ENCODE data around the gene UGGT1. TPM values are rescaled to one million over a fixed set of nuclear protein-coding genes. Genes with fewer than 3 reads are reported as not detected.

The UGGT1 gene, protein sequence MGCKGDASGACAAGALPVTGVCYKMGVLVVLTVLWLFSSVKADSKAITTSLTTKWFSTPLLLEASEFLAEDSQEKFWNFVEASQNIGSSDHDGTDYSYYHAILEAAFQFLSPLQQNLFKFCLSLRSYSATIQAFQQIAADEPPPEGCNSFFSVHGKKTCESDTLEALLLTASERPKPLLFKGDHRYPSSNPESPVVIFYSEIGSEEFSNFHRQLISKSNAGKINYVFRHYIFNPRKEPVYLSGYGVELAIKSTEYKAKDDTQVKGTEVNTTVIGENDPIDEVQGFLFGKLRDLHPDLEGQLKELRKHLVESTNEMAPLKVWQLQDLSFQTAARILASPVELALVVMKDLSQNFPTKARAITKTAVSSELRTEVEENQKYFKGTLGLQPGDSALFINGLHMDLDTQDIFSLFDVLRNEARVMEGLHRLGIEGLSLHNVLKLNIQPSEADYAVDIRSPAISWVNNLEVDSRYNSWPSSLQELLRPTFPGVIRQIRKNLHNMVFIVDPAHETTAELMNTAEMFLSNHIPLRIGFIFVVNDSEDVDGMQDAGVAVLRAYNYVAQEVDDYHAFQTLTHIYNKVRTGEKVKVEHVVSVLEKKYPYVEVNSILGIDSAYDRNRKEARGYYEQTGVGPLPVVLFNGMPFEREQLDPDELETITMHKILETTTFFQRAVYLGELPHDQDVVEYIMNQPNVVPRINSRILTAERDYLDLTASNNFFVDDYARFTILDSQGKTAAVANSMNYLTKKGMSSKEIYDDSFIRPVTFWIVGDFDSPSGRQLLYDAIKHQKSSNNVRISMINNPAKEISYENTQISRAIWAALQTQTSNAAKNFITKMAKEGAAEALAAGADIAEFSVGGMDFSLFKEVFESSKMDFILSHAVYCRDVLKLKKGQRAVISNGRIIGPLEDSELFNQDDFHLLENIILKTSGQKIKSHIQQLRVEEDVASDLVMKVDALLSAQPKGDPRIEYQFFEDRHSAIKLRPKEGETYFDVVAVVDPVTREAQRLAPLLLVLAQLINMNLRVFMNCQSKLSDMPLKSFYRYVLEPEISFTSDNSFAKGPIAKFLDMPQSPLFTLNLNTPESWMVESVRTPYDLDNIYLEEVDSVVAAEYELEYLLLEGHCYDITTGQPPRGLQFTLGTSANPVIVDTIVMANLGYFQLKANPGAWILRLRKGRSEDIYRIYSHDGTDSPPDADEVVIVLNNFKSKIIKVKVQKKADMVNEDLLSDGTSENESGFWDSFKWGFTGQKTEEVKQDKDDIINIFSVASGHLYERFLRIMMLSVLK (N-terminal part only)
- total RNA-seq (2014; rRNA removed; shearing (Covaris generic)) = 57.3 and 58.6 TPM in 2 replicates

DNA sequence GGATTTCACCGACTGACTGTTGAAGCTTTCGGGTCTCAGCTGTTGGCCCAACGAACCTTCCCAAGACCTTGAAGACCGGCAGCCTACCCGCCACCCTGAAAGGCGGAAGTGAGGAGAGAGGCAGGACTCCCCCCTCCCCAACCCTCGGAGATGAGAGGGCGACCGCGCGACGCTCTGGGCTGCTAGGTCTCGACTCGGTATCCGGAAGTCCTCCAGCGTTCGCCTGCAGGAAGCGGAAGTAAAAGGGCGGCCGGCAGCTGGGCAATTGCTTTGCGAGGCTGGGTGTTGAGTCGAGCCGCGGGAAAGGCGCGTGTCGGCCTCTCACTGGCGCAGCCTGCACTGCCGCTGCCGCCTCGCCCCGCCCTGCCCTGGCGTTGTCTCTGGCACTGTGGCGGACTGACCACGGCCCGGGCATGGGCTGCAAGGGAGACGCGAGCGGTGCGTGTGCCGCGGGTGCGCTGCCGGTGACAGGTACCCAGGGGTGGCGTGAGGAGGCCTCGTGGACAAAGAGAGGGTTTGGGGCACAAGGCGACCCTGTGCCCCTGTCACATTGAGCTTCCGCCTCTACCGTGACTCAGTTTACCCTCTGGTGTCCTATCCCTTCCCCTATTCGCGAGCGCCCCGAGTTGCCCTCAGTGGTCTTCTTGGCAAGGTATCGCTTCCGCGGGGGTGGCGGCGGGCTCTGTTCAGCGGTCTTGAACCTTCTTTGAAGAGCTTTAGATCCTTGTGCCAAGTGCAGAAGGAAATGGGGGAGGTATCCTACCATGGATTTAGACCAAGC is at the start of gene UGGT1:
TSS of gene UGGT1 (plus strand) at position 256 of the 781 bp plus-strand sequence. CDS start at position 414, 158 bp downstream.
- peak; percentile 98 for DNase-seq (ENCODE audit: low read depth)

DNA sequence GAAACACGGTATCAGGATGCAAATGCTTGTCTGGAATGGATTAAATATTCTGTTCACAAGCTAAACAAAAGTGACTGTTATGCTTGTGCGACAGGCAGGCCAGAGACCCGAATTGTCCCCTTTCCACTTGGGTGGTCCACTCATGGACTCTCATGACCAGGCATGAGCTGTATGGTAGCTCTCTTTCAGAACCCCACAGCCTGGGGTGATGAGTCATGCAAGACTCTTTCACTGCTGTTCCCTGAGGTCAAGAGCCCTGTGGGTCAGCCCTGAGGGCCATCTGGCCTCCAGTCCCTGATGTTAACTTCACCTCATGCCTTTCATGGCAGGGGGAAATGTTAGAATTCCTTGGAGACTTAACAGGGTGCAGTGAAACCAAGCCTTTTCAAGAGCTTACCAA is 49.4 kb upstream of the UGGT1 start:
- DNase-seq (ENCODE audit: low read depth) = peak; percentile 6

DNA sequence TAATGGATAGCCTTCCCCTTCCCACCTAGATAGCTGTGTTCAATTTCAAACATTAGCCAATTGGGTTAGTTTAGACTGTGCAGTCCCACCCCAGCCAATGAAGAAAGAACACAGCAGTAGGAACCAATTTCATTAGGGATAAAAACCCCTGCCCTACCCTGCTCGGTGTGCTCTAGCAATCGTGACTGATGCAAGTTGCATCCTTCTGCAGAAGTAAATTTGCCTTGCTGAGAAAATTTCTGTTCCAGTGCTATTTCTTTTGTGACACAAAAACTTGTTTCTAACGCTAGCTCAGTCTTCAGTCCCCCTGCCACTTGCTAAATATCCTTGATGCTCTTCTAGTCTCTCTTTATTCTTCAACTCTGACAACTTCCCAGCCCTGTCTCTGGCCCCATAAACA is 48.0 kb upstream of the UGGT1 start:
- DNase-seq (ENCODE audit: low read depth) = no peak

DNA sequence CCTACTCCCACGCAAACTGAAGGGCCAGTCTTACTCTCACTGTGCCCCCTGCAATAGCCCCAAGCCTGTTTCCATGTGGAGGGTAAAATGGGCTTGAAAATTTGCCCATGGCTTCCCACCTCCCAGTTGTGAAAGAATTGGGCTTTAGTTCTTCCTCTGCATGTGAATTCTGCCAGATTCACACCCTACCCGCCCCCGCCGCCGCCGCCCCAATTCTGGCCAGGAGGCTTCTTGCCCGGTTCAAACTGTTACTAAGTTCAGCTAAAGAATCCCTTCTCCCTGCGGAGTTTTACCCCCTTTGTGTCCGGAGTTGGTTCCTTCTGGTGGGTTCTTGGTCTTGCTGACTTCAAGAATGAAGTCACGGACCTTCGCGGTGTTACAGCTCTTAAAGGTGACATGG is 37.7 kb upstream of the UGGT1 start:
- no peak for DNase-seq (ENCODE audit: low read depth)

DNA sequence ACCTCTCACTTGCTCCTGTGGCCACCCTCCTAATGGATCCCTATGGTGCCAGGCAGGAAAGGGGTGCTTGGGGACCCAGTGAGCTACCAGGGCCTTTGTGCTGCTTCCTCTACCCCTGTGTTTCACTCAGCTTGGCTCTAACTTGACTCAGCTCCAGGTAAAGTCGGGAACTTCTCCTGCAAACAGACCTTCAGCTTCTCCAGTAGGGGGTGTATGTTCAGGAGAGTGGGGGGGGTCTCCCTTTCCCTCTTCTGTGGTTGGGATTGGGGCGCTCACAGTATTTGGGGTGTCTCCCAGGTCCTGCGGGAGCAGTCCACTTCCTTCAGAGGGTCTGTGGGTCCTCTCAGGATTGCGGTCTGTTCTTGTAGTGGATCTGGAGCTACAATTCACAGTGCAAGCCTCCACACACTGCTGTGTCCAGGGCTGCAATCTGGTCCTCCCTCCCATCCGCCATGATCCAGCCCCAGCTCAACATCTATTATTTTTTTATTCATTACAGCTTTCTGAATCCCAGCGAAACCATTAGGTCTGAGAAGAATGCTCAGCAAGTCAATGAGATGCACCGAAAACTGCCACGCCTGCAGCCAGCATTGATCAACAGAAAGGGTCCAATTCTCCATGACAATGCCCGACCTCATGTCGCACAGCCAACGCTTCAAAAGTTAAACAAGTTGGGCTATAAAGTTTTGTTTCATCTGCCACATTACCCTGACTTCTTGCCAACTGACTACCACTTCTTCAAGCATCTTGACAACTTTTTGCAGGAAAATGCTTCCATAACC is 36.7 kb upstream of the UGGT1 start:
- no peak for DNase-seq (ENCODE audit: low read depth)

DNA sequence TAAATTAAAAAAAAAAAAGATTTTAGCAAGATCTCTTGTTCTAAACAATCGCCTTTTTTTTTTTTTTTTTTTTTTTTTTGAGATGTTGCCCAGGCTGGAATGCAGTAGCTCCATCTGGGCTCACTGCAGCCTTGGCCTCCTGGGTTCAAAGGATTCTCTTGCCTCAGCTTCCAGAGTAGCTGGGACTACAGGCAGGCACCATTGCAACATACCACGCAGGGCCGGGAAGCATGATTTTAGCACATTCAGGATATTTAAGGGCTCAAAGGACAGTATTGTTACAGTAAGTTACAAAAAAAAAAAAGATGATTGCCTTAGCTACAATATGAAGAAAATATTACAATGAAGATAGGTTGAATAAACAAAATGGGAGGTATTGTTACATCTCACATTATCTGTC is 33.7 kb upstream of the UGGT1 start:
- DNase-seq (ENCODE audit: low read depth) = no peak

DNA sequence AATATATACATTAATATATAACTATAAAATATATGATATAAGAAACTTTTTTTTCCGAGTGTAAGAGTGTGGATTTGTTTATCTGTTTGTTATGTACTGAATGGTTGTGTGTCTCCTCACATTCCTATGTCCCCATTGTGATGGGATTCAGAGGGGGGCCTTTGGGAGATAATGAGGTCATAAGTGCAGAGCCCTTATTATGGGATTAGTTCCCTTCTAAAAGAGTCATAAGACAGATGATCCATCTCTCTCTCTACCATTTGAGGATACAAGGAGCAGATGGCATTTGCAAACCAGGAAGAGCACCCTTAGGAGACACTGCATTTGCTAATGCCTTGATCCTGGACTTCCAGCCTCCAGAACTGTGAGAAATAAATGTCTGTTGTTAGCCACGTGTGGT is 32.9 kb upstream of the UGGT1 start:
- no peak for DNase-seq (ENCODE audit: low read depth)

DNA sequence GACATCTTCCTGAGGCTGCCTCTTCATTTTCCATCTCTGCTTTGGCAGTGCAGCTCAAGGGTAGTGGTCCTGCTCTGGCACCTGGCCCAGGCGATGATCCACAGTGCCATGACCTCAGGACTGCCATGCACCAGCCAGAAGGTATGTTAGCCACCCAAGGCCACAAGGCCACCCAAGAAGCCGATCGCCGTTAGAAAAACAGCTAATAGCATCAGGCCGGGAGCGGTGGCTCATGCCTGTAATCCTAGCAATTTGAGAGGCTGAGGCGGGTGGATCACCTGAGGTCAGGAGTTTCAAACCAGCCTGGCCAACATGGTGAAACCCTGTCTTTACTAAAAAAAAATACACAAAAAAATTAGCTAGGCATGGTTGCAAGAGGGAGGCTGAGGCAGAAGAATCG is 28.4 kb upstream of the UGGT1 start:
- no peak for DNase-seq (ENCODE audit: low read depth)

DNA sequence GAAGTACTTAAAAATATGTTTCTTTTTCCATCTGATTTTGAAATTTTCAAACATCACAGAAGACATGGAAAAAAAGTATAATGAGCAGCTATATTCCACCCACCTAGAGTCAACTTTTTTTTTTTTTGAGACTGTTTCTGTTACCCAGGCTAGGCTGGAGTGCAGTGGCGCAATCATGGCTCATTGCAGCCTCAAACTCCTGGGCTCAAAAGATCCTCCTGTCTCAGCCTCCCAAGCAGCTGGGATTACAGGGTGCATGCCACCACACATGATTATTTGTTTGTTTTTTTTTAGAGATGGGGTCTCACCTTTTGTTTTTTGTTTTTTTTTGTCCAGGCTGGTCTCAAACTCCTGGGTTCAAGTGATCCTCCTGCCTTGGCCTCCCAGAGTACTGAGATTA is 26.6 kb upstream of the UGGT1 start:
- no peak for DNase-seq (ENCODE audit: low read depth)

DNA sequence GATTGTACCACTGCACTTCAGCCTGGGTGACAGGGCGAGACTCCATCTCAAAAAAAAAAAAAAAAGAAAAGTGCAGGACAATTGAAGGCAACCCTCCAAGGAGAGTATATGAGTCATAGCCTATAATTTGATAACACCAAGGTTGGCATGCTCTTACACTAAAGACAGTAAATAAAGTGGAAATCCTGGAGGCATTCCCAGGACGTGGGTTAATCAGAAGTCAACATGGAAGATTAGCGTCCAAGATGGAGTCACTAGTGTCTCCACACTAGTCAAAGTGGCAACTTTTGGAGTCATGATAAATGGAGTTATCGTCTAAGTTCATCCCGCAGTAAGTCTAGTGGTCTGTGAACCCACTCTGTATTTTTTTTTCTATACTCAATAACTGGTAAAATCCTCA is 21.2 kb upstream of the UGGT1 start:
- peak; percentile 74 for DNase-seq (ENCODE audit: low read depth)

DNA sequence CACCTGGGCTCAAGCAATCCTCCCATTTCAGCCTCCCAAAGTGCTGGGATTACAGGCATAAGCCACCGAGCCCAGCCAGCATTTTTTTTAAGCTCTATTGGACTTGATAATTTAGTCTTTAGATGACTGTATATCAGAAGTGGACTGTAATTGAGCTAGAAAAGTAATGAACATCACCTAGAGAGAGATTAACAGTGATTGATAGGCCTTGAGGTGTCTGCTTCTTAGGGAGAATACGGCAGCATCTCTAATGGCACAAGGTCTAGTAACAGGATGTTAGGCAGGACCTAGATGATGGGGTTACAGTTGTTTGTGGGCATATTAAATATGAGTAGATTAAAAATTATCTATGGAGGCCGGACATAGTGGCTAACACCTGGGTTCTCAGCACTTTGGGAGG is 17.7 kb upstream of the UGGT1 start:
- no peak for DNase-seq (ENCODE audit: low read depth)

DNA sequence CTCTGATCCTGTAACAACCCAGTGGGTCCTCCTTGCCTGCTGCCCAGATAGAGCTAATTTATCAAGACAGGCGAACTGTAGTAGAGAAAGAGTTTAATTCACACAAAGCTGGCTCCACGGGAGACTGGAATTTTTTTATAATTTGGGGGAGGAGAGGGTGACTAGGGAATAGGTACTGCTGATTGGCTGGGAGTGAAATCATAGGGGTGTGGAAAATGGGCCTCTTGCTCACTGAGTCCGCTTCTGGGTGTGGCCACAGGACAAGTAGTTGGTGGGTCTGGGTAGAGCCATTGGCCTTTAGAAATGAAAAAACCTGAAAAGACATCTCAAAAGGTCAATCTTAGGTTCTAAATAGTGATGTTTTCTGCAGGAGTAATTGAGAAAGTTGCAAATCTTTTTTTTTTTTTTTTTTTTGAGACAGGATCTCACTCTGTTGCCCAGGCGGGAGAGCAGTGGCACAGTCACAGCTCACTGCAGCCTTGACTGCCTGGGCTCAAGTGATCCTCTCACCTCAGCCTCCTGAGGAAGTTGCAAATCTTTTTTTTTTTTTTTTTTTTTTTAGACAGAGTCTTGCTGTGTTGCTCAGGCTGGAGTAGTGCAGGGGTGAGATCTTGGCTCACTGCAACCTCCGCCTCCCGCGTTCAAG is 14.4 kb upstream of the UGGT1 start:
- peak; percentile 18 for DNase-seq (ENCODE audit: low read depth)

DNA sequence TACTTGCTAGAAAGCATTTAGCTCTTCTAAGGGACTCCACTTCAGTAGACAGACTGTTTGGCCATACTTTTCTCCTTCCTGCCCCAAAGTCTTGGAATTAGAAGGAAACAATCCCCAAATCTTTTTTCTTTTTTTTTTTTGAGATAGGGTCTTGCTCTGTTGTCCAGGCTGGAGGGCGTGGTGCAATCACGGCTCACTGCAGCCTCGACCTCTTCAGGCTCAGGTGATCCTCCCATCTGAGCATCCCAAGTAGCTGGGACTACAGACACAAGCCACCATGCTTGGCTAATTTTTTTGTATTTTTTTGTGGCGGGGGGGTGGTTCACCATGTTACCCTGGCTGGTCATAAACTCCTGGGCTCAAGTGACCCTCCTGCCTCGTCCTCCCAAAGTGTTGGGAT is 6.2 kb upstream of the UGGT1 start:
- no peak for DNase-seq (ENCODE audit: low read depth)

DNA sequence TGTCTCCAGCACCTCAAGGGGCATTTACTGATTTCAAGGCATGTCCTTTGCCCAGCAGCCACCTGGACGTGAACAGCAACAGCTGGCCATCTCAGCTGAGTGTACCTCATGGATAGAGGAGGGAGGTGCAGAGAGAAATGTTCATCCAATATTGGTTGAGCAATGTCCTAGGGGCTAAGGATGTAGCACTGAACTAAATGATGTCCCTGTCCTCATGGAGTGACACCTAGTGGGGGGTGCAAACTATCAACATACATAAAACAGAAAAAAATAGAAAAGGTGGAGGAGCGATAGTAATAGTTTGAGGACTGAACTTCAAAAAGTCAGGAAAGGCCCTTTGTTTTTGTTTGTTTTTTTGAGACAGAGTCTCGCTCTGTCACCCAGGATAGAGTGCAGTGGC is 4.8 kb upstream of the UGGT1 start:
- no peak for DNase-seq (ENCODE audit: low read depth)

DNA sequence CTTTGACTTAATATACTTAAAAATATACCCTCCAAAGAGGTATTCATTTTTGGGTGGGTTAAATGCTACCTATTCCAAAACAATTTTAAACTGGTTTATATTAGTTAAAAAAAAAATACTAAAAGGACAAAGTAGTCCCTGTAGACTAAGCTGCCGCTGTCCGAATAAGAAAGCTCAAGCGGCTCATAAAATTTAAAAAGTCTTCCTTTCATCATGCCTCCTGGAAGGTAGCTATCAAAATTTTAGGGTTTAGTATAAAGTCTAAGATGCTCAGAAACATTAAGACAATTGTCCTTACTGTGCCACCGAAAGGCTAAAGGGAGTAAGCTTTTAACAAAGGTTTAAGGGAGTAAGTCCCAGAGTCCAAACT is 440 bp upstream of the UGGT1 start:
- DNase-seq (ENCODE audit: low read depth) = no peak

DNA sequence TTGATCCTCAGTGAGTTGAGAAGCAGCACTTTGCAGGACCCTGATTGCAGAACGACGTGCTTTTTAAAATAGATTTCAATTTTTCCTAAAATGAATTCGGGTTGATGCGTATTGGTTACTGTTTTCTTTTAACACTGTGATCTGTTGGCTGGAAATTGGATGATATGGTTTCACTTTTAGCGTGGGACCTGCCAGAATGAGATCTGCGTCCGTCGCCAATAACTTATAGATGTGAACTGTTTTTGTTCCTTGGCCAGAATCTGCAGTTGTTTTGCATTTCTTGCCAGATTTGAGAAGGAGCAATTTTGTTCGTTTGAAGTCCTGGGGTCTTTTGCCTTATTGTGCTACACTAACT is 703 bp downstream of the UGGT1 start:
- peak; percentile 42 for DNase-seq (ENCODE audit: low read depth)

DNA sequence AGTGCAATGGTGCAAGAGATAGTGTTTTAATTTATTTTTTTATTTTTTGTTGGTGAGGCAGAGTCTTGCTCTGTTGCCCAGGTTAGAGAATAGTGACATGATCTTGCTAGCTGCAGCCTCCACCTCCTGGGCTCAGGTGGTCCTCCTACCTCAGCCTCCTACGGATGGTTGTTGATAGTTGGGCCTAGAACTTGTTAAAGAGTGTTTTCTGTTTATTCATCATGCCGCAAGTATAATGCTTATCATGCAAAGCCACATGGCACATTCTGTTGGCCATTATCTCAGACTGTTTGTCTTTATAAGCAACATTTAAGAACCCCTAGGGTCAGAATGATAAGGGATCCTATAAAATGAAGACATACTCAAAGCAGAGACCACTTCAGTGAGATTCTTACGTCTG is 1.7 kb downstream of the UGGT1 start:
- no peak for DNase-seq (ENCODE audit: low read depth)

DNA sequence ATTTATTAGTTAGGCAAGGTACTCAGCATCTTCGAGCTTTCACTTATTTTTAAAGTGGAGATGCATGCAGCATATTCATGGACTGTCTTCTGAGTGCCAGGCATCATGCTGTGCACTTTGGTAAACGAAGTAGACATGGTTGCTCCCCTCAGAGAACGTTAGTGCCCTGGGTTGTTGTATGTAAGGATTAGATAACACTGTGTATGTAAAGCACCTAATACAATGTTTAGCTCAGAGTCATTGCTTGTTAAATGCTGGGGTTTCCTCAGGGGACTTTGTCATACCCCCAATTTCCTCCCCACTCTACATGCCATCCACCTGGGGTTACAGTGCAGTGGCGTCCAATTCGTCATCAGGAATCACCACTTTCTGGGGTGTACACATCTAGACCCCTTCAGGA is 2.8 kb downstream of the UGGT1 start:
- DNase-seq (ENCODE audit: low read depth) = no peak

DNA sequence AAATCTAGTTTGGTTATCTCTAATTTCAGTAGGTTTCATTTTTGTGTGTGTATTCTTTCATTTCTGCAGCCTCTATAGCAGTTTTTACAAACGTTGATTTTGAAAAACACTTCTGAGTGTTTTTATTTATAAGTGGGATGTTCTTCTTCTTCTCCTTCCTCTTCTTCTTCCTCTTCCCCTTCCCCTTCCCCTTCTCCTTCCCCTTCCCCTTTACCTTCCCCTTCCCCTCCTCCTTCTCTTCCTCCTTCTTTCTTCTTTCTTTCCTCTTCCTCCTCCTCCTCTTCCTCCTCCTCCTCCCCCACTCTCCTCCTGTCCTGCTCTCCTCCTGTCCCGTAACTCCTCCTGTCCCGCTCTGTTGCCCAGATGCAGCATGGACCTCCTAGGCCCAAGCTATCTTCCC is 4.2 kb downstream of the UGGT1 start:
- DNase-seq (ENCODE audit: low read depth) = no peak

DNA sequence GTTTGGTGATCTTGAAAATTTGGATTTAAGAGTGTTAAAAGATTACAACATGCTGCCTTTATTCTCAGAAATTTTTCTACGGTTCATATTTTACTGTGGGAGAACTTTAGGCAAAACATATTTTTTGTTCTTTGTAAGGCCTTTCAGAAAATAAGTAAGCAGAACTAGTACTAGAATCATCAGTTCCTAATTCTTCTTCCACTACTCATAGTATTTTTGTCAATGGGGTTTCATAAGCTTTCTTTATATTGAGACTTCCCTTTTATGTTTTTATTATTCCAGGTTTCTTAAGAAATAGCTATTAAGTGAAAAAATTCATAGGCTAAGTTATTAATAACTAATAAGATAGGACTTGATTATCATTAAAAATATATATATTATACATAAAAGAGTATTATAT is 12.4 kb downstream of the UGGT1 start:
- DNase-seq (ENCODE audit: low read depth) = no peak
